Measurements from ENCODE around the gene HOXB5. TPM values are rescaled to one million over a fixed set of nuclear protein-coding genes. Genes with fewer than 3 reads are reported as not detected.

HOXB5 gene
- total RNA-seq, 1 donor from 2014 or later: not detected

- no peak overlapping the region for H3K27ac Mint-ChIP-seq (ENCODE audit: unreplicated experiment)
- TF ChIP-seq EZH2 (IDR thresholded peaks at IDR 0.05; ENCODE audit: insufficient read depth, low read length): peak; percentile 79
- no peak for TF ChIP-seq CTCF (IDR thresholded peaks at IDR 0.05; ENCODE audit: insufficient read depth, low read depth, low read length)
- peaks cover 87% of the 10 kb centered on the region for H3K27me3 Mint-ChIP-seq (ENCODE audit: low read depth, unreplicated experiment)
- no peaks in the 10 kb centered on the region for H3K4me1 Mint-ChIP-seq (ENCODE audit: low read depth, unreplicated experiment)
- Histone ChIP-seq H3K36me3 (ENCODE audit: insufficient read depth, low read length) (no peaks in the 10 kb centered on the region), H3K27me3 (ENCODE audit: insufficient read depth, low read length) (peaks cover 96% of the 10 kb centered on the region), H4K20me1 (ENCODE audit: insufficient read depth, low read length) (peaks cover 22% of the 10 kb centered on the region), H3K4me2 (ENCODE audit: low read length) (no peak overlapping the region), H3K9ac (ENCODE audit: low read length) (no peak overlapping the region), H3K4me1 (ENCODE audit: insufficient read depth, low read length) (peaks cover 2% of the 10 kb centered on the region), H3K9me3 (ENCODE audit: insufficient read depth, low read depth, low read length) (peaks cover 3% of the 10 kb centered on the region), H3K4me3 (ENCODE audit: insufficient read depth, low read depth, low read length) (no peak overlapping the region), H3K27ac (ENCODE audit: low read depth, low read length) (no peak overlapping the region), H3K79me2 (ENCODE audit: insufficient read depth, low read length) (no peaks in the 10 kb centered on the region), H2AFZ (ENCODE audit: low read depth, low read length) (no peak overlapping the region)
- H3K9me3 Mint-ChIP-seq (ENCODE audit: unreplicated experiment): peaks cover 40% of the 10 kb centered on the region
- DNase-seq (ENCODE audit: low read depth) (no peak), FAIRE-seq (no peak)
- H3K36me3 Mint-ChIP-seq (ENCODE audit: low read depth, unreplicated experiment): no peaks in the 10 kb centered on the region
- no peak overlapping the region for H3K4me3 Mint-ChIP-seq (ENCODE audit: unreplicated experiment)
Observed at GRCh38 chr17:48605991-48606891, 12.7 kb upstream of the HOXB5 start.

DNA sequence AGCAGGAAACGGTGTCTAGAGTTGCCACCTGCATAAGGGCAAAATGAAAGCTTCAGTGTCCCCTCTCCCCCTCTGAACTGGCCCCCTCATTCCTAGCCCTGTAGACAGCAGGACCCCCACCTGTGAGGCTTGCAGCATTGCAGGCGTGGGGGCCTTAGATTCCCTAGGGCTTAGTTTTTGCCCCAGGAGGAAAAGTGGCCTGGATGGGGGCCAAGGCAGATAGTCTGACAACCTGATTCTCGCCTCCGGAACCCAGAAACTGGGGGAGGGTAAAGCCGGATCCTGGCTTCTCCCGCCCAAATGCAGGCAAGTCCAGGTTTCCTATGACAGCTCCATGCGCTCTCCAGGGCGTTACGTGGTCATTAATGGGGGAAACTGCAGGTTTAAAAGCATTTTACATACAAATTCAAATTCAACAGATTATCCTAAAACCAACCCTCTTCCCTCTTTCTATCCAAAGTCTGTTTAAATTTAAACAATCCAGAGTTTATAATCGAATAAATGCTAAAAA, 11.9 kb upstream of the HOXB5 start:
- DNase-seq (ENCODE audit: low read depth): no peak
- TF ChIP-seq CTCF (IDR thresholded peaks at IDR 0.05; ENCODE audit: insufficient read depth, low read depth, low read length) (no peak), EZH2 (IDR thresholded peaks at IDR 0.05; ENCODE audit: insufficient read depth, low read length) (peak; percentile 30)
- H3K4me1 ChIP-seq (ENCODE audit: insufficient read depth, low read length): peaks cover 2% of the 10 kb centered on the region
- H3K27me3 ChIP-seq (ENCODE audit: insufficient read depth, low read length): peaks cover 96% of the 10 kb centered on the region
- no peaks in the 10 kb centered on the region for H3K36me3 ChIP-seq (ENCODE audit: insufficient read depth, low read length)
- peaks cover 3% of the 10 kb centered on the region for H3K9me3 ChIP-seq (ENCODE audit: insufficient read depth, low read depth, low read length)
- no peak overlapping the region for H3K4me3 ChIP-seq (ENCODE audit: insufficient read depth, low read depth, low read length)
- no peak for FAIRE-seq
- H3K79me2 ChIP-seq (ENCODE audit: insufficient read depth, low read length): no peaks in the 10 kb centered on the region
- peaks cover 88% of the 10 kb centered on the region for H3K27me3 Mint-ChIP-seq (ENCODE audit: low read depth, unreplicated experiment)
- no peaks in the 10 kb centered on the region for H3K4me1 Mint-ChIP-seq (ENCODE audit: low read depth, unreplicated experiment)
- H4K20me1 ChIP-seq (ENCODE audit: insufficient read depth, low read length): peaks cover 27% of the 10 kb centered on the region
- H3K36me3 Mint-ChIP-seq (ENCODE audit: low read depth, unreplicated experiment): no peaks in the 10 kb centered on the region
- H3K9me3 Mint-ChIP-seq (ENCODE audit: unreplicated experiment): peaks cover 41% of the 10 kb centered on the region
- H3K27ac ChIP-seq (ENCODE audit: low read depth, low read length): no peak overlapping the region
- H3K27ac Mint-ChIP-seq (ENCODE audit: unreplicated experiment): no peak overlapping the region
- H3K4me2 ChIP-seq (ENCODE audit: low read length): no peak overlapping the region
- H3K9ac ChIP-seq (ENCODE audit: low read length): no peak overlapping the region
- no peak overlapping the region for H2AFZ ChIP-seq (ENCODE audit: low read depth, low read length)
- no peak overlapping the region for H3K4me3 Mint-ChIP-seq (ENCODE audit: unreplicated experiment)
